K562 (cell line): ENCODE data around the gene KCNMB3. TPM values are rescaled to one million over a fixed set of nuclear protein-coding genes. Genes with fewer than 3 reads are reported as not detected.

Experiments
- ATAC-seq: fragments of 200-7000 bp; cut with Tn5 transposase; 3 replicates; pipeline ENCODE4 v1.9.1; 2020; ENCODE audit warnings: moderate library complexity
- BruUV-seq: library from RNA; stranded (reverse); fragments of 400-500 nt; replicated peaks from 2 replicates; lab custom pipeline; 2021; lab: Mats Ljungman, UMichigan
- CTCF ChIA-PET: fragments of 300-600 bp; formaldehyde crosslinking; extraction: SDS; loops from one replicate; lab custom pipeline; 2021; ENCODE audit warnings: low intra/inter-chr PET ratio; lab: Yijun Ruan, JAX
- POLR2A ChIA-PET: fragments of 300-600, 350-650 bp; sonication (Branson Sonifier 250); formaldehyde crosslinking; extraction: SDS; loops from one replicate; lab custom pipeline; 2021; ENCODE audit warnings: antibody characterized with exemption, inconsistent platforms; lab: Yijun Ruan, JAX
- DNase-seq, 4 experiments: peaks; one replicate each; pipeline versions ENCODE4 v3.0.0 to v3.0.0-alpha.2; 2011 to 2018; ENCODE audit warnings: low spot score in 3 of 4, mixed read lengths in 3 of 4; ENCODE audit errors: extremely low read depth in 1 of 4
- FAIRE-seq: peaks from 2 replicates; lab custom pipeline; 2011; peaks lifted over from hg19 to GRCh38; lab: Jason Lieb, UNC
- H2AFZ ChIP-seq: 2 replicates; pipeline ENCODE4 v1.6.0; 2011; ENCODE audit warnings: low read depth, low read length, control low read depth, inconsistent platforms
- H3K27ac ChIP-seq: fragments of 200-600 bp; 3 replicates; pipeline ENCODE4 v1.8.0; 2011; ENCODE audit warnings: low read depth, mild to moderate bottlenecking, control low read depth, inconsistent platforms, low read length, moderate library complexity, mixed read lengths; ENCODE audit errors: extremely low read depth
- H3K27me3 ChIP-seq, 2 experiments: fragments of 300-600 bp in 1 of 2; 2 replicates in 1 of 2; 3 replicates in 1 of 2; pipeline versions ENCODE4 v1.6.0 to v1.8.0; 2011; ENCODE audit warnings: inconsistent platforms in 2 of 2, low read length in 2 of 2, mild to moderate bottlenecking in 1 of 2, mixed read lengths in 1 of 2, moderate library complexity in 1 of 2; ENCODE audit not compliant: control insufficient read depth in 2 of 2, insufficient read depth in 2 of 2
- H3K36me3 ChIP-seq: fragments of 300-600 bp; 3 replicates; pipeline ENCODE4 v1.8.0; 2011; ENCODE audit warnings: mild to moderate bottlenecking, low read length, inconsistent platforms; ENCODE audit not compliant: control insufficient read depth, insufficient read depth
- H3K4me1 ChIP-seq, 2 experiments: fragments of 200-600 bp in 1 of 2; replicated peaks in 1 of 2; 2 replicates in 1 of 2; 3 replicates in 1 of 2; pipeline versions ENCODE4 v1.5.1 to v1.8.0; 2011; ENCODE audit warnings: inconsistent platforms in 2 of 2, low read length in 2 of 2, mild to moderate bottlenecking in 1 of 2, mixed read lengths in 1 of 2, moderate library complexity in 1 of 2; ENCODE audit not compliant: control insufficient read depth in 2 of 2, insufficient read depth in 2 of 2
- H3K4me2 ChIP-seq: 2 replicates; pipeline ENCODE4 v1.6.1; 2011; ENCODE audit warnings: low read length, control low read depth, inconsistent platforms, mixed read lengths; ENCODE audit not compliant: insufficient read depth
- H3K4me3 ChIP-seq: fragments of 200-600 bp; sonication (generic), shearing (Covaris generic); 2 replicates; pipeline ENCODE4 v1.5.1; 2016; ENCODE audit warnings: control low read depth, inconsistent platforms
- H3K79me2 ChIP-seq: fragments of 200-600 bp; 3 replicates; pipeline ENCODE4 v1.8.0; 2011; ENCODE audit warnings: low read length, inconsistent platforms; ENCODE audit not compliant: control insufficient read depth, insufficient read depth
- H3K9ac ChIP-seq, 2 experiments: 2 replicates each; pipeline versions ENCODE4 v1.6.0 to v1.6.1; 2011; ENCODE audit warnings: low read depth in 2 of 2, low read length in 2 of 2, control low read depth in 1 of 2, inconsistent platforms in 1 of 2, mild to moderate bottlenecking in 1 of 2, mixed read lengths in 1 of 2; ENCODE audit not compliant: insufficient read depth in 1 of 2
- H3K9me1 ChIP-seq: one replicate; pipeline ENCODE4 v1.6.0; 2011; ENCODE audit warnings: inconsistent platforms, mild to moderate bottlenecking, low read length, moderate library complexity; ENCODE audit not compliant: control insufficient read depth, insufficient read depth
- H3K9me3 ChIP-seq: replicated peaks from 2 replicates; pipeline ENCODE4 v1.5.1; 2011; ENCODE audit warnings: low read depth, low read length, inconsistent platforms; ENCODE audit not compliant: control insufficient read depth, insufficient read depth
- H4K20me1 ChIP-seq: replicated peaks from 2 replicates; pipeline ENCODE4 v1.6.1; 2011; ENCODE audit warnings: low read length, inconsistent platforms, mixed read lengths; ENCODE audit not compliant: control insufficient read depth, insufficient read depth
- AFF4 ChIP-seq: sonication (generic); formaldehyde crosslinking; IDR thresholded peaks from 2 replicates; pipeline ENCODE4 v1.8.0; 2023; ENCODE audit warnings: mild to moderate bottlenecking, missing genetic modification reagents
- ARID1B ChIP-seq: fragments of 450-650 bp; IDR thresholded peaks from 2 replicates; pipeline ENCODE4 v1.6.1; 2016; ENCODE audit warnings: antibody characterized with exemption, mild to moderate bottlenecking, inconsistent platforms
- ATF3 ChIP-seq, 2 experiments: fragments of 450-650 bp in 1 of 2; sonication (generic) in 1 of 2; formaldehyde crosslinking in 1 of 2; IDR thresholded peaks in 1 of 2; conservative IDR thresholded peaks in 1 of 2; 2 replicates each; pipeline versions ENCODE4 v1.6.1 to v1.8.1; 2016 to 2023; ENCODE audit warnings: mild to moderate bottlenecking in 2 of 2, moderate library complexity in 2 of 2, inconsistent platforms in 1 of 2, missing genetic modification reagents in 1 of 2
- CC2D1A ChIP-seq: fragments of 450-650 bp; IDR thresholded peaks from 2 replicates; pipeline ENCODE4 v1.6.1; 2017; ENCODE audit warnings: mild to moderate bottlenecking
- CEBPG ChIP-seq, 3 experiments: fragments of 200-800 bp in 1 of 3; sonication (Bioruptor generic) in 1 of 3; sonication (generic) in 1 of 3; formaldehyde crosslinking in 1 of 3; IDR thresholded peaks in 2 of 3; conservative IDR thresholded peaks in 1 of 3; 2 replicates each; pipeline versions ENCODE4 v1.6.1 to v1.8.0; 2016 to 2022; ENCODE audit warnings: missing compliant biosample characterization in 2 of 3, missing genetic modification characterization in 2 of 3, mild to moderate bottlenecking in 1 of 3, missing genetic modification reagents in 1 of 3
- NRF1 ChIP-seq, 2 experiments: fragments of 450-650 bp; IDR thresholded peaks in 1 of 2; conservative IDR thresholded peaks in 1 of 2; 2 replicates each; pipeline ENCODE4 v1.6.1; 2014; ENCODE audit warnings: mild to moderate bottlenecking in 2 of 2
- PRMT5 ChIP-seq: sonication (generic); formaldehyde crosslinking; IDR thresholded peaks from 2 replicates; pipeline ENCODE4 v1.5.0; 2020; ENCODE audit warnings: missing genetic modification reagents
- ZBTB8A ChIP-seq: fragments of 450-650 bp; IDR thresholded peaks from 2 replicates; pipeline ENCODE4 v1.6.1; 2018; ENCODE audit warnings: mild to moderate bottlenecking, moderate library complexity; ENCODE audit not compliant: partially characterized antibody
- ZNF280B ChIP-seq: fragments of 250-450 bp; sonication (Bioruptor Pico); IDR thresholded peaks from 2 replicates; pipeline ENCODE4 v1.5.1; 2021; ENCODE audit warnings: mild to moderate bottlenecking
- WGBS: fragments of 100-300 bp; shearing (Covaris generic); methylation state at CpG from one replicate; pipeline ENCODE4 v1.1.6; 2016; ENCODE audit warnings: low coverage, mixed read lengths; ENCODE audit not compliant: insufficient coverage; ENCODE audit errors: missing lambda C conversion rate; 5-methylcytosine and 5-hydroxymethylcytosine counted together
- in situ Hi-C: fragments of 300-500 bp; cut with MboI; formaldehyde crosslinking; loops from 4 replicates; pipeline ENCODE4 v1.15.0; 2018; ENCODE audit warnings: inconsistent platforms, mixed read lengths
- intact Hi-C: fragments of 100-400 bp; cut with micrococcal nuclease; formaldehyde crosslinking; loops from 2 replicates; pipeline ENCODE4 v1.14.2; 2022
- polyA plus RNA-seq, 8 experiments: library from polyadenylated mRNA; depleted of rRNA in 4 of 8; stranded (reverse) in 5 of 8; unstranded in 3 of 8; fragments of >200 nt; fragmentation: Nextera tagmentation in 2 of 8; fragmentation: Illumina TruSeq in 1 of 8; extraction: Ambion mirVana in 2 of 8; extraction: Trizol in 1 of 8; gene quantifications; 2 replicates each; pipeline versions ENCODE4 v1.2.1 to v1.2.3, GENCODE V29; 2011 to 2014; ENCODE audit warnings: inconsistent platforms in 1 of 8, missing spikeins in 1 of 8
- total RNA-seq, 7 experiments: library from RNA; depleted of rRNA in 6 of 7; stranded (reverse); fragments of >200 nt in 6 of 7; fragmentation: Illumina TruSeq in 2 of 7; extraction: Trizol in 2 of 7; gene quantifications; 2 replicates each; pipeline versions ENCODE4 v1.2.1 to v1.2.3, GENCODE V29; 2011 to 2021; ENCODE audit warnings: low replicate concordance in 1 of 7

KCNMB3 gene
- total and polyA plus RNA-seq, 9 of the 15 experiments (the other 6 are each of a cell fraction or from before 2014, with no cell fraction given), result 7.0 to 21.1 (median 14.3) TPM

DNA sequence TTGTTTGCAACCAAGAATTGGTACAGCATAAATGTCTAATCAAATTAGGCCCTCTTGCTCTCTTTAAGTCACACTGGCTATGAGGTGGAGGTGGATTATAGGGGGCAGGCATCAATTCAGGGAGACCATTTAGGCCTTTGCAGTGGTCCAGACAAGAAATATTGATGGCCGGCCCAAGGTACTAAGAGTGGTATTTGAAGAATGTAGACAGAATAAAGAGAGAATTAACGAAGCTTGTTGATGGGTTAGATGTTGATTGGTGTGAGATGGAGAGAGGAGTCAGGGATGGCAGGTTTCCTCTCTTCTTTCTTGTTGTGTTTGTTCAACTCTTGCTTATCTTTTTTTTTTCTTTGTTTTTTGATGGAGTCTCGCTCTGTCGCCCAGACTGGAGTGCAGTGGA is 54.2 kb downstream of the KCNMB3 start:
- Histone ChIP-seq H3K27me3 (no peaks in the 10 kb centered on the region), H3K79me2 (peaks cover 19% of the 10 kb centered on the region; the same call in 1 of the 3 replicates), H3K27ac (no peak overlapping the region), H2AFZ (no peak overlapping the region), H3K9me3 (no peaks in the 10 kb centered on the region), H3K4me1 (no peaks in the 10 kb centered on the region), H3K4me2 (no peak overlapping the region), H3K9ac (no peak overlapping the region), H4K20me1 (no peaks in the 10 kb centered on the region), H3K36me3 (peaks cover 17% of the 10 kb centered on the region; the same call in 1 of the 3 replicates), H3K4me3 (no peak overlapping the region), H3K9me1 (no peaks in the 10 kb centered on the region)
- FAIRE-seq (no peak), ATAC-seq (no peak), DNase-seq (no peak)
- WGBS, result 83% methylated on average over 4 of the region's 4 CpGs
- in situ Hi-C loops, result no loop called here
- no TSS peak for BruUV-seq
- intact Hi-C loops, result no loop called here
- TF ChIP-seq ARID1B (no peak), CC2D1A (no peak), ZNF280B (CRISPR knock-in tag) (no peak), ATF3 (IDR thresholded peaks at IDR 0.05) (no peak), ATF3 (CRISPR knock-in tag; conservative IDR thresholded peaks at IDR 0.05) (no peak), AFF4 (CRISPR knock-in tag) (no peak), CEBPG (CRISPR knock-in tag; IDR thresholded peaks at IDR 0.05) (no peak), CEBPG (tag; conservative IDR thresholded peaks at IDR 0.05 in 1 of 2, IDR thresholded peaks at IDR 0.05 in 1 of 2) (no peak), NRF1 (conservative IDR thresholded peaks at IDR 0.05 in 1 of 2, IDR thresholded peaks at IDR 0.05 in 1 of 2) (no peak), ZBTB8A (no peak), PRMT5 (CRISPR knock-in tag) (no peak)
- CTCF ChIA-PET, result no interaction called here
- POLR2A ChIA-PET, result no interaction called here
